ENCODE results near the gene TTC7B. TPM values are rescaled to one million over a fixed set of nuclear protein-coding genes. Genes with fewer than 3 reads are reported as not detected.

TTC7B gene
- total RNA-seq, 2 experiments from 2014 or later: 4.9 to 8.3 TPM

- ATAC-seq: no peak
- Mint-ChIP-seq H3K4me1 (no peaks in the 10 kb centered on the region), H3K27me3 (peaks cover 4% of the 10 kb centered on the region), H3K36me3 (no peaks in the 10 kb centered on the region), H3K4me3 (no peak overlapping the region), H3K27ac (no peak overlapping the region), H3K9me3 (ENCODE audit: low read depth) (no peaks in the 10 kb centered on the region)
- DNase-seq: no peak
- CTCF ChIA-PET: no interaction called here
Measured at GRCh38 chr14:90731487-90731886, 84.7 kb downstream of the TTC7B start.

- no peaks in the 10 kb centered on the region for H3K36me3 Mint-ChIP-seq
- no peaks in the 10 kb centered on the region for H3K4me1 Mint-ChIP-seq
- no peak for ATAC-seq
- H3K9me3 Mint-ChIP-seq (ENCODE audit: low read depth): no peaks in the 10 kb centered on the region
- H3K27ac Mint-ChIP-seq: no peak overlapping the region
- H3K27me3 Mint-ChIP-seq: peaks cover 4% of the 10 kb centered on the region
- CTCF ChIA-PET: no interaction called here
- H3K4me3 Mint-ChIP-seq: no peak overlapping the region
- DNase-seq: no peak
Measured at GRCh38 chr14:90730206-90730766, 85.9 kb downstream of the TTC7B start.

DNA sequence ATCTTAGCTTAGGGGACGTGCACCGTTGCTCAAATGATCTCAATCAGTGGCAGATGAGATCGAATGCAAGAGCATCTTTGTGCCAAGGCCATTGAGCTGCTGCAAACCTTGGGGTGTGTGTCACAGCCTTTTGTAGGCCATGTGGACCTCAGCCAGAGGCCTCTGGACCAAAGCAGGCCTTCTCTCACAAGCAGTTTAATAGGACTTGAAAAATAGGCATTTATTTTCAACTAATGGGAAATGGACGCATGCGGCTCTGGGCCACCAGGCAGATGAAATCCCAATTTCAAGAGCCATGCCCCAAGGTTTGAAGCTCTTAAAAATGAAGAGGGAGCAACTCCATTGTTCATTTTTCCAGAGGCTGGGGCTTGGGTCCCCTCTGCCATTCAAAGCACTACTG, 87.3 kb downstream of the TTC7B start:
- Mint-ChIP-seq H3K27me3 (peaks cover 4% of the 10 kb centered on the region), H3K4me1 (no peaks in the 10 kb centered on the region), H3K27ac (no peak overlapping the region), H3K9me3 (ENCODE audit: low read depth) (no peaks in the 10 kb centered on the region), H3K36me3 (no peaks in the 10 kb centered on the region), H3K4me3 (no peak overlapping the region)
- ATAC-seq: no peak
- CTCF ChIA-PET: interaction anchor here (1.9 kb wide), 1 partner anchor 29 kb away, joined by 6 read pairs; no protein-coding TSS in a partner anchor
- no peak for DNase-seq

DNA sequence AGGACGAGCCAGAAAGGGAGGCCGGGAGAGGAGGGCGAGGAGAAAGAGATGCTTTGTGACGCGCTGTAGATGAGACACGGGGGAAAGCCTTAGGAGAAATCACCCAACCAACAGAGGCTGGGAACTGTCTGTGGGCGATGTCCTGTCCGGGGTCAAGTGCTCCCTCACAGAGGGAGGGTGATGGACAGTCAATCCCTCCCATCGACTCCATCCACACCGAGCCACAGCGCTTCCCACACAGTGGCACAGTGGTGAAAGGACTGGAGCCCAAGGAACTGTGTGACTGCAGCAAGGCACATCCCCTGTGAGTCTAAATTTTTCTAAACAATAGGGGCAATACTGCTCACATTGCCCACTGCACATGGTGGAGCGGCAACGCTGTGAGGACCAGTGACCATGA, 89.1 kb downstream of the TTC7B start:
- CTCF ChIA-PET: interaction anchor here (1.9 kb wide), 1 partner anchor 31 kb away, joined by 6 read pairs; no protein-coding TSS in a partner anchor
- no peak for ATAC-seq
- DNase-seq: no peak
- Mint-ChIP-seq H3K4me3 (no peak overlapping the region), H3K27ac (no peak overlapping the region), H3K9me3 (ENCODE audit: low read depth) (no peaks in the 10 kb centered on the region), H3K27me3 (peaks cover 2% of the 10 kb centered on the region), H3K36me3 (no peaks in the 10 kb centered on the region), H3K4me1 (no peaks in the 10 kb centered on the region)

GRCh38 chr14:90726656-90727055, 89.6 kb downstream of the TTC7B start:
- H3K4me1 Mint-ChIP-seq: no peaks in the 10 kb centered on the region
- no peak overlapping the region for H3K4me3 Mint-ChIP-seq
- H3K9me3 Mint-ChIP-seq (ENCODE audit: low read depth): no peaks in the 10 kb centered on the region
- no peak for ATAC-seq
- H3K27me3 Mint-ChIP-seq: peaks cover 2% of the 10 kb centered on the region
- no peak for DNase-seq
- CTCF ChIA-PET: no interaction called here
- H3K36me3 Mint-ChIP-seq: no peaks in the 10 kb centered on the region
- no peak overlapping the region for H3K27ac Mint-ChIP-seq

DNA sequence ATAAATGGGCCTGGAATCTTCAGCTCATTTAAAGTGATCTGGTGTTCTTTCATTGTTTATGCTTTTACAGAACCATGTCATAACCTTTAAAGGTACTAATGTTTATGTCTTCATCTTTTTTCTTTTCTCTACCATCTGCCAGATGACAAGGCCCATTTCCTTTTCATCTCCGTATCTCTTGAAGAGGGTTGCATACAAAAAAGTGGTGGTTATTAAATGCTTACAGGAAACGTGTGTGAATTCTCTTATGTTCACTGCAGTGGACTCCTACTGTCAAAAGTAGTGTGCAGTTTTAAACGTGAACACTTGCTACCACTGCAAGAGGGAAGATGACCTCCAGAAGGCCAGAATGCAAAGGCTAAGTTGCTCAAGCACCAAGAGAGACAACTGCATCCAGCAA, 91.4 kb downstream of the TTC7B start:
- DNase-seq: no peak
- Mint-ChIP-seq H3K27me3 (peaks cover 14% of the 10 kb centered on the region), H3K36me3 (no peaks in the 10 kb centered on the region), H3K9me3 (ENCODE audit: low read depth) (no peaks in the 10 kb centered on the region), H3K4me1 (no peaks in the 10 kb centered on the region), H3K27ac (no peak overlapping the region), H3K4me3 (no peak overlapping the region)
- CTCF ChIA-PET: no interaction called here
- no peak for ATAC-seq

- peaks cover 15% of the 10 kb centered on the region for H3K27me3 Mint-ChIP-seq
- CTCF ChIA-PET: no interaction called here
Measured at GRCh38 chr14:90722590-90722989, 93.6 kb downstream of the TTC7B start.

DNA sequence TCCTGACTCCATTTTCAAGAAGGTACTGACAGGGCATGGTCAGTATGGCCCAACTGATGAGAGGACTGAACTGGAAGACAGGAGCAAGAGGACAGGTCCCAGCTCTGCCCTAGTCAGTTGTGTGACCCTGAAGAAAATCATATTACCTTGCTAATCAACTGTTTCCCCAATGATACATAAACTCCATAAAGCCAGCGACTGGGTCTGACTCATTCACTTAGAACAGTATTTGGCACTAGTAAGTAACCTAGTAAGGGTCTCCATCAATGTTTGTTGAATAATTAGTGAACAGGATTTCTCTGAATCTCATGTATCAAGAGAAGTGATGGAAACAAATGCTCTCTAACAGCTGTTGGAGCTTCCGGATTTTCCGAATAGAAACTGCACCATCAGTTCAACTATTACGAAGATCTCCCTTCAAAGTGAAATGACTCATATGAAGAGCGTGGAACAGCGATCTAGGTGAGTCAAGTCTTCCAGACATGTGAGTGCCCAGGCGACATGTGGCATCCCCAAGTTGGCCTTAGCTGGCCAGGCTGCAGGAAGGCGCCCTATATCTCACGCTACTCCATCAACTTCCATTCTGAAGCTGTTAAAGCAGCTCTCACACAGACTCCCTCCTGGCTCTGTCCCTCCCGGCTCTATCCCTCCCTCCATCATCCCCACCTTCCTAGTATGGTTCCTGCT, 94.5 kb downstream of the TTC7B start:
- DNase-seq (peak; percentile 0), ATAC-seq (no peak)
- no peaks in the 10 kb centered on the region for H3K36me3 Mint-ChIP-seq
- H3K27me3 Mint-ChIP-seq: peaks cover 15% of the 10 kb centered on the region
- CTCF ChIA-PET: no interaction called here
- no peaks in the 10 kb centered on the region for H3K4me1 Mint-ChIP-seq
- H3K27ac Mint-ChIP-seq: no peak overlapping the region
- H3K9me3 Mint-ChIP-seq (ENCODE audit: low read depth): no peaks in the 10 kb centered on the region
- no peak overlapping the region for H3K4me3 Mint-ChIP-seq

More at GRCh38 chr14:90722590-90722989, 93.6 kb downstream of the TTC7B start:
- Mint-ChIP-seq H3K27ac (no peak overlapping the region), H3K36me3 (no peaks in the 10 kb centered on the region), H3K4me3 (no peak overlapping the region), H3K9me3 (ENCODE audit: low read depth) (no peaks in the 10 kb centered on the region), H3K4me1 (no peaks in the 10 kb centered on the region)
- ATAC-seq (no peak), DNase-seq (peak; percentile 7)

DNA sequence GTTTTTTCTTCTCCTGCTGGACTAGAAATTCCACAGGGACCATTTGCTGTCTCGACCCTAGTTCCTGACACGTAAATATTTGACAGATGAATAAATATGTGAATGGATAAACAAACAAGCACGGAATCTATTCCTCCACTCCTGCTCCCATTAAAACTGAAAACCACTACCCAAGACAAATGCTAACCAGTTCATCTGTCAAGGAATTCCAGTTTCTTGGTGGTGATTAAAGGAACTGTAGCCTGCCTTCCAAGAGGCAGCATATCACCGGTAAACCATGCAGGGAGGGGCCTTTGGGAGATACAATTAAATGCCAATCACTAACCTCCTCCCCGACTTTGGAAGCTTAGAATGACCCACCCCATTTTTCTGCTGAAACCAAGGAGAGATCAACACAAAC, 95.4 kb downstream of the TTC7B start:
- peaks cover 16% of the 10 kb centered on the region for H3K27me3 Mint-ChIP-seq
- CTCF ChIA-PET: no interaction called here
- ATAC-seq: no peak
- no peaks in the 10 kb centered on the region for H3K9me3 Mint-ChIP-seq (ENCODE audit: low read depth)
- peak; percentile 8 for DNase-seq
- H3K36me3 Mint-ChIP-seq: no peaks in the 10 kb centered on the region
- H3K4me3 Mint-ChIP-seq: no peak overlapping the region
- H3K27ac Mint-ChIP-seq: no peak overlapping the region
- no peaks in the 10 kb centered on the region for H3K4me1 Mint-ChIP-seq

DNA sequence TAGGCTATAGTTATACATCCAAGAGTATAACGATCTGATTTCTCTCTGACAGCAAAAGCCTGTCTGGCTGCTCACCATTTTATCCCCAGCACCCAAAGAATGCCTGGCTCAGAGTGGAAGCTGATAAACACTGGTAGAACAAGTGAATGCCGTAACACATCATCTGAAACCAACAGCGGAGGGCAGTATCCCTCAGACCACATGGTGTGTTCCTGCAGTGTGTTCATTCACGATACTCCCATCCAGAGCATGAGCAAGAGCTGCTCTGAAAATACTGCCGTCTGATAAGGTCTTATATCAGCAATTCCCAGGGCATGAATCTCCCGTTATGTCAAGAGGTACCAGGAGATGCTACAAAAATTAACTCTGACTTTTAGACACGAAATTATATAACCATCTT, 95.9 kb downstream of the TTC7B start:
- Mint-ChIP-seq H3K27me3 (peaks cover 17% of the 10 kb centered on the region), H3K4me1 (no peaks in the 10 kb centered on the region), H3K9me3 (ENCODE audit: low read depth) (no peaks in the 10 kb centered on the region), H3K36me3 (no peaks in the 10 kb centered on the region), H3K27ac (no peak overlapping the region), H3K4me3 (no peak overlapping the region)
- no peak for DNase-seq
- no peak for ATAC-seq
- CTCF ChIA-PET: no interaction called here

DNA sequence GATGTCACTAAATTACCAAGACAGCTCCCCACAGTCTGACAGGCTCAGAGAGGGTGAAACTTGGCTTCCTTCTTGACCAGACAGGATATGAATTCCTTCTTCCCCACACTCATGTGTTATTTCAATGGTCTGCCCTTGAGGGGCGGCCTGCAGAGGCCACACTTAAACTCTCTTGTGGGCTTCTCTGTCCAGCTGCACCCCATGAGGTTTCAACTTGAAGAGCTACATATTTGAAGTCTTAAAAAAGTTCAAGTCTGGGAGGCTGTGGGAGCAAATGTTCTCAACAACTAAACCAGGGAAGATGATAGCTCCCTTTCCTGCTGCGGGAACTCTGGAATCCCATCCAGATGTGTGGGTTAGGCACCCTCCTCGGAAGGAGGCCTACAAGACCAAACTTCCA, 98.3 kb downstream of the TTC7B start:
- Mint-ChIP-seq H3K36me3 (no peaks in the 10 kb centered on the region), H3K4me1 (no peaks in the 10 kb centered on the region), H3K27me3 (peaks cover 17% of the 10 kb centered on the region), H3K27ac (no peak overlapping the region), H3K4me3 (no peak overlapping the region), H3K9me3 (ENCODE audit: low read depth) (no peaks in the 10 kb centered on the region)
- DNase-seq (no peak), ATAC-seq (no peak)
- CTCF ChIA-PET: no interaction called here

- CTCF ChIA-PET: no interaction called here
- ATAC-seq: no peak
- Mint-ChIP-seq H3K4me3 (no peak overlapping the region), H3K27me3 (peaks cover 22% of the 10 kb centered on the region), H3K27ac (no peak overlapping the region), H3K4me1 (no peaks in the 10 kb centered on the region), H3K36me3 (no peaks in the 10 kb centered on the region), H3K9me3 (ENCODE audit: low read depth) (no peaks in the 10 kb centered on the region)
- DNase-seq: no peak
Measured at GRCh38 chr14:90715993-90716392, 100.2 kb downstream of the TTC7B start.

- H3K27ac Mint-ChIP-seq: no peak overlapping the region
- H3K36me3 Mint-ChIP-seq: no peaks in the 10 kb centered on the region
- peaks cover 17% of the 10 kb centered on the region for H3K27me3 Mint-ChIP-seq
- H3K9me3 Mint-ChIP-seq (ENCODE audit: low read depth): no peaks in the 10 kb centered on the region
- ATAC-seq: no peak
- no peak overlapping the region for H3K4me3 Mint-ChIP-seq
- DNase-seq: no peak
- no peaks in the 10 kb centered on the region for H3K4me1 Mint-ChIP-seq
- CTCF ChIA-PET: interaction anchor here (1.8 kb wide), 1 partner anchor 285 kb away, joined by 4 read pairs; no protein-coding TSS in a partner anchor
Measured at GRCh38 chr14:90715495-90715894, 100.7 kb downstream of the TTC7B start.

DNA sequence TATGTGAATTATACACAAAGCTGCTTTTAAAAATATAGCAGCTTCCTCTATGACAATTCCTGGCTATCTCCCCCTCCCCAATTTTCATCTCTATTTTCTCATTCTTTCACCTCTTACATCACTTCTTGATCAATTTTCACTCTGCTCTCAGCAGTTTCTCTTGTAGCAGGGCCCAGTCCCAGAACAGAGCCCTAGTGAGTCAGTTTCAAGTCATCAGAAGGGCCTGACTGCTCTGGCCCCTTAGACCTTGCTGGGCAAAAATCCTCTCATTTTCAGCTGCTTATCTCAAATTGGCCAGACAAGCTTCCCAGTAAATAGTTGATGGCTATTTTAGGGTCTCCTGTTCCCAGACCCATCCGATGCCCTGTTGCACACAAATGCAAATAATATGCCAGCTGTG, 101.4 kb downstream of the TTC7B start:
- no peak overlapping the region for H3K27ac Mint-ChIP-seq
- H3K4me1 Mint-ChIP-seq: no peaks in the 10 kb centered on the region
- no peaks in the 10 kb centered on the region for H3K9me3 Mint-ChIP-seq (ENCODE audit: low read depth)

More for the DNA sequence above, 101.4 kb downstream of the TTC7B start:
- Mint-ChIP-seq H3K27me3 (peaks cover 16% of the 10 kb centered on the region), H3K4me3 (no peak overlapping the region), H3K36me3 (no peaks in the 10 kb centered on the region)
- CTCF ChIA-PET: interaction anchor here (1.8 kb wide), 1 partner anchor 284 kb away, joined by 4 read pairs; no protein-coding TSS in a partner anchor
- DNase-seq: no peak
- ATAC-seq: no peak

Data from activated CD8-positive, alpha-beta memory T cell treated with anti-CD3 and anti-CD28 coated beads, Interleukin-2, amount 10 ng/mL, durations not matched to agents 7 days and 5 days (primary cell).